ENCODE measurements around the gene CALY.

Gene CALY

DNA sequence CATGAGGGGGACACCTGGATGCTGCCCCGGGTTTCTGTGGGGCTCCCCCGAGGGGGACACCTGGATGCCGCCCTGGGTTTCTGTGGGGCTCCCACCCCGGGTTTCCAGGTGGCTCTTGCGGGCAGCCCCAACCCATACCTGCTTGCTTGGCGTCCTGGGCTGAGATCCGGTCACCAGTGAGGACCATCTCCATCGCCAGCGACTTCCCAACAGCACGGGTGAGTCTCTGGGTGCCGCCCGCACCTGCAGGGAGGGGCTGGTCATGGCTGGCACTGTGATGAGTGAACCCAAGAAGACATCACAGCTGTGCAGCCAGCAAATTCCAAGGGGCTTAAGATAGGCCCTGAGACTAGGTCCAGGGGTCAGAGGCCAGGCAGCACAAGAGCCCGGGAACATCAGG is 30.1 kb upstream of the CALY start:
- no peak for DNase-seq (ENCODE audit: low spot score)

DNA sequence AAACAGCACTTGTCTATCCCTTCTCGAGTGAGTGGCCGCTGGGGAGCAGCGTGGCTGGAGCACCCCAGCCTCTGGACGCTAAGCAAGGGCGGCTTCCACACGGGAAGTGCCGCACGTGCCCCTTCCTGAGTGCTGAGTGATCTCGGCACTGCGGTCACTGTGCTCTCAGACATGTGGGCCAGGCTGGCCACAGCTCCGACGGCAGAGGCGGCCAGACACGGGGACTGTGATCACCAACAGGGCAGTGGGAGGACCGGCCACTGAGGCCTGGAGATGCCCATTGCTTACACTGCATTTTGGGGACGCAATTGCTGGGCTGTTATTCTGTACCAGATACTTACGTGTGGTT is 29.4 kb upstream of the CALY start:
- no peak for DNase-seq (ENCODE audit: low spot score)

GRCh38 chr10:133365461-133366129 is 28.9 kb upstream of the CALY start:
- no peak for DNase-seq (ENCODE audit: low spot score)

DNA sequence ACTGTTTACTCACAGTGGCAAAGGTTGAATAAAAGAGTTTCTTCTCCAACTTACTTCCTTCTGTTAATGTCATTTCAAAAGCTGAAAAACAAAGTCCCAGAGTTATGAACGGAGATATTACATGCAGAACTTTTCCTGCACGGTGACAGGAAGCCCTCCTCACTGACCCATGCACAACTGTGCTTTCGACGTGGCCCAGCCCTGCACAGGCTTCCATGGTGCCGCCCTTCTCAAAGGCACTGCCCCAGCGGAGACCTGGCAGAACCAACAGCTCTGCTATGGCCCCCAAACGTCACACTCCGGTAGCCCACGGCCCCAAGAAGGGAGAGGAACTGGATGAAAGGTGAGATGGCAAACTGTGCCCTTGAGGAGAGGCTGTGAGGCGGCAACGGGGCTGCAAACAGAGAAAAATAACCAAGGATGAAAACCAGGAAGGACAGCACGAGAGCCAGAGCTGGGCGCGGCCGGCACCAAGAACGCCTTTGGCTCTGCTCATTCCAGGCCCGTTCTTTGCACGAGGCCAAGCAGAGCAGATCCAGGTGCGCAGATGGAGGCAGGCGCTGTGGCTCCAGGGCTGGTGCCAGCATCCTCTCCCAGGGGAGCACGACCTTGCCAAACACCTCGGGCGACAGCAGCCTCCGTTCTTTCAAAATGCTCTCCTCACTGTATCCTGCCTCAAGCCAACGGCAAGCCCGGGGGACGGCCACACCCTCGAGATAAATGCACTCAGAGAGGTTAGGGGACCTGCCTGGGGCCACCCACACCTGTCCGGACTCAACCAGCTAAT is 28.1 kb upstream of the CALY start:
- no peak for DNase-seq (ENCODE audit: low spot score)

- no peak for DNase-seq (ENCODE audit: low spot score)
Observed at GRCh38 chr10:133362846-133363245, 26.1 kb upstream of the CALY start.

DNA sequence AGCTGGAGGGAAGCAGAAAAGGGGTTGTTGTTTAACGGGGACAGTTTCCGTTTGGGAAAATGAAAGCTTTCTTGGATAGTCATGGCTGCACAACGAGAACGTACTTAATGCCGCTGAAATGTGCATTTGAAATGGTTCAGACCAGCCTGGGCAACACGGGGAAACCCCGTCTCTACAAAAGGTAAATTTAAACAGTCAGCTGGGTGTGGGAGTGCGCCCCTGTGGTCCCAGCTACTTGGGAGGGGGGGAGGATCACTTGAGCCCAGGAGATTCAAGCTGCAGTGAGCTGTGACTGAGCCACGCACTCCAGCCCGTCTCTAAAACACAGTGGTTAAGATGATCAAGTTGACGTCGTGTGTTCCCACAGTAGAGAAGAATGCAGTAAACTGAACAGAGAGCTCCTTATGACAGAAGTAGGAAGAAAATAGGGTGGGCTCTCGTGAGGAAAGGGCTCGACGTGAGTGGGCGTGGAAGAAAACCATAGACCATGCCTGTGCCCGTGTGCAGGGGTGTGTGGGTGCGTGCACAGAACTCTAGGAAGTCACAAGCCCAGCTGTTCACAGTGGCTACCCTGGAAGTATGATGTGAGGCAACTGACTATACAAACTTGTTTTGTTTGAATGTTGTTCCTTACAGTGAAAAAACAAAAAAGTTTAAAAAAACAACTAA is 25.2 kb upstream of the CALY start:
- no peak for DNase-seq (ENCODE audit: low spot score)

DNA sequence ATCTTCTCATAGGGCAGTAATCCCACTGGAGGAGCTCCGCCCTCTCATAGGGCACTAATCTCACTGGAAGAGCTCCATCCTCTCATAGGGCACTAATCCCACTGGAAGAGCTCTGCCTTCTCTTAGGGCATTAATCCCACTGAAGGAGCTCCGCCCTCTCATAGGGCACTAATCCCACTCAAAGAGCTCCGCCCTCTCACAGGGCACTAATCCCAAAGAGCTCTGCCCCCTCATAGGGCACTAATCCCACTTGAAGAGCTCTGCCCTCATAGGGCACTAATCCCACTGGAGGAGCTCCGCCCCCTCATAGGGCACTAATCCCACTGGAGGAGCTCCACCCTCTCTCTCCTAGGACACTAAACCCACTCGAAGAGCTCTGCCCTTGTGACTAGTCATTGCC is 24.5 kb upstream of the CALY start:
- DNase-seq (ENCODE audit: low spot score): no peak

DNA sequence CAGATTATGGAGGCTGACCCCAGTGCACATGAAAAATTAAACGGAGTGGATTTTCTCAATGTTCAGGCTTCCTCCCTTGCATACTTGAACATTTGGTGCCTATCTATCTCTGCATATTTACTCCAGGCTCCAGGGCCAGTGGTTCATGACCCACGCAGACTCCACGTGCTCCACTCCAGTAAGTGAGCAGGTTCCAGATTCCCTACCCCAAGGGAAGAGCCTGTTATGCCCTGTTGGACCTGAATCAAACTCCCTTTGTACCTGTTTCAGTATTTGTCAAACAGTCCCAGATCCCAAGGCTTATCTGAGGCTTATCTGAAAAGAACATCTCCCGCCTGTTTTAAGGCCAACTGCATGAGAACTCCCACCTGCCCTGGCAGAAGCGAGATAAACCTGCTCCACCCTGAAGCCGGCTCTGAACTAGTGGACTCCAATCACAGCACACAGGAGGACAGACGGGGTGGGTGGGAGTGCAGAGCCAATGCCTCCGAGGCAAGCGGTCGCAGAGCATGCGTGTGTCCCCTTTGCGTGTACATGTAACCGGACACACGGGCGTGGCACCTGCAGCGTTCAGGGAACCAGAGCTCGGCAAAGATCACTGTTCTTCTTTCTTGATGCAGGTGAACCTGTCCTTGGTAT is 23.4 kb upstream of the CALY start:
- no peak for DNase-seq (ENCODE audit: low spot score)

DNA sequence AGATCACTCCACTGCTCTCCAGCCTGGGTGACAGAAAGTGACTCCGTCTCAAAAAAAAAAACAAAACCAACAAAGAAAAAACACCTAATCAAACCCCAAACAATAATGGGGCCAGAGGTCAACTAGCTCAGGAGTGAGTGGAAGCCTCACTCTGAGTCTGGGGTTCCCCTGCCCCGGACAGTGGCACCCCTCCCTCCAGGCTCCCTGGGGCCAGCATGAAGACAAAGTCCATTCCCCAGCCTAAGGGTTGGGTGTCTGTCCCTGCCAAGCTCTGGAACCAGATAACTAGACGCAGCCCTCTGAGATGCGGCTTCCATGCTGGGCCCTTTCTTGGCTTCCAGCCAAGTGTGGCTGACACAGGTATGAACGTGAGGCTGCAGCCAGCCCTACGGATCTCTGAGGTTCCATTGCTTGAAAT is 22.9 kb upstream of the CALY start:
- DNase-seq (ENCODE audit: low spot score): no peak

GRCh38 chr10:133358925-133359310 is 22.2 kb upstream of the CALY start:
- no peak for DNase-seq (ENCODE audit: low spot score)

DNA sequence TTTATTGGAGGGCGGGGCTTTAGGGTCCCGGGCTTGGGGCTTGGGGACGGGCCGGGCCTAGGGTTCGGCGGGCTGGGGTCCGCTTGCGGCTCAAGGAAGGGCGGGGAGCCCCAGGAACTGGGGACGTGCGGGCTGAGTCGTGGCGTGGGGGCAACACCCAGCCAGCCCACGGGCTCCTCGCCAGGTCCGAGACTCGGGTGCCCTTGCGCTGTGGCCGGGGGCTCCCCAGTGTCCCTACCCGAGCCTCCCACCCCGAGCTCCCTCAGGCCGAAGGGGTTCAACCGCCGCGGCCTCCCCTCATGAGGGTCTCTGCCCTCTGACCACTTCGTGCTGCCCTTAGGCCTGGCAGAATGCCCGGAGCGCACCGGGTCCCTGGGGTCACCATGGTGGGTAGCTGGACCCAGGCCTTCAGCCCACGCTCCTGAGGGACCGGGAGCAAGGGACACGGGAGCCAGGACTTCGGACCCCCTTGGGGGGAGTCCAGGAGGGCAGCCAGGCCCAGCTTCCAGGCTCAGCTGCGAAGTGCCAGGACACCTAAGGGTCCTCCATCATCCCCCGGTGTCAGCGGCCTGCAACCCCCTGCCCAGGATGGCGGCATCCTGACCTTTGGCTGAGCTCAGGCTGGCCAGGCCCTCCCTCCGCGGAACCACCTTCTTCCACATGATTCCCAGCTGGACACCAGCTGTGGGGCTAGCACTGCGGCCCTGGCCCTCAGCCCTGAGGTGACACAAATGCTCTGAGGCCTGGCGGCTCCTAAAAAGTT is 21.6 kb upstream of the CALY start:
- DNase-seq (ENCODE audit: low spot score): no peak

GRCh38 chr10:133357285-133358161 is 20.8 kb upstream of the CALY start, which contains the start of gene FUOM:
Gene FUOM (minus strand): TSS chr10:133358019. CDS start chr10:133358007, 12 bp downstream.
- peak; percentile 84 for DNase-seq (ENCODE audit: low spot score)

DNA sequence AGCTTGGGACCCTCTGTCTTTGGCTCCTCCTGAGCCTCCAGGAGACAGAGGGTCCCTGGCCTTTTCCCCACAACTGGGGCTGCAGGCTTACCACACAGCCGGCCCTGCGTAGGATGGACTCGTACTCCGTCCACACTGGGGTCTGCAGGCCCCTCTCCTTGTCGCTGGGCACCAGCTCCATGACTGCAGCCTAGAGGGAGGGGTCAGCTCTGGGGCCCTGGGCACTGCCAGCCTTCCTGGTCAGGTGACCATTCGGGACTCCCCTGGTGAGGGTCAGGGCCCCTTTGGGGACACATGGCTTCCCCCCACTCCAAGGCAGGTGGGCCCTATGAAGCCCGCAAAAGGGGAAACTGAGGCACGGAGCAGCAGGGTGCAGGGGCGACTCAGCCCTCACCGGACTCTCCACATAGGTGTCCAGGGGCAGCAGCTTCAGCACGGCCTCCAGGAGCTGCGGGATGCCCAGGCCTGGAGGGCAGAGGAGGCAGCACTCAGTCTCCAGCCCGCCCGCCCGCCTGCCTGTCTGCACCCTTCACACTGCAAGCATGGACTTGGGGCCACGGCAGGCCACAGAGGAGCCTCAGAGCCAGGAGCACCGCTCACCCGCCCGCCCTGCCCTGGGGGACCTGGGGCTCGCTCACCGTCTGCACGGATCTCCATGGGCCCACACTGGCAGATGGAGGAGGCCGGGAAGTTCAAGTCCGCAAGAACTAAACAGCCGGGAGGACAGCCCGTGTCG is 20.0 kb upstream of the CALY start:
- no peak for DNase-seq (ENCODE audit: low spot score)

DNA sequence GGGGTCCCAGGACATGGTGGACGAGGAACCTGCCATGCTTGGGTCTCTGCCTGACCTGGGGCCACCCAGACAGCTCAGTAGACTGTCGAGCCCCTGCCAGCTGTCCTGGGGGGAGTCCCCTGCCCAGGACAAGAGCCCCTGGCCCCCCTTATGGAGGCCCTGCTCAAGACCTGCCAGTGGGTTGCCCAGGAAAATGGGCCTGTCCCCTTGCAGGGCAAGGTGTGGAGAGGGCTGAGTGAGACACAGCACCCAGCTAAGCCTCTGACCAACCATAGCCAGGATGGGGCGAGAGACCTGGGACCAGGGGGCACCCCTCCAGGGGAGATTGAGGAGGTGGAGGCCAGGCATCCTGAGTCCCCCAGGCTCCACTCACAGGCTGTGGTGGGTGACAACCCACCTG is 19.3 kb upstream of the CALY start:
- no peak for DNase-seq (ENCODE audit: low spot score)

GRCh38 chr10:133355266-133355665 is 18.6 kb upstream of the CALY start:
- no peak for DNase-seq (ENCODE audit: low spot score)

- no peak for DNase-seq (ENCODE audit: low spot score)
Observed at GRCh38 chr10:133354672-133355240, 18.1 kb upstream of the CALY start.

DNA sequence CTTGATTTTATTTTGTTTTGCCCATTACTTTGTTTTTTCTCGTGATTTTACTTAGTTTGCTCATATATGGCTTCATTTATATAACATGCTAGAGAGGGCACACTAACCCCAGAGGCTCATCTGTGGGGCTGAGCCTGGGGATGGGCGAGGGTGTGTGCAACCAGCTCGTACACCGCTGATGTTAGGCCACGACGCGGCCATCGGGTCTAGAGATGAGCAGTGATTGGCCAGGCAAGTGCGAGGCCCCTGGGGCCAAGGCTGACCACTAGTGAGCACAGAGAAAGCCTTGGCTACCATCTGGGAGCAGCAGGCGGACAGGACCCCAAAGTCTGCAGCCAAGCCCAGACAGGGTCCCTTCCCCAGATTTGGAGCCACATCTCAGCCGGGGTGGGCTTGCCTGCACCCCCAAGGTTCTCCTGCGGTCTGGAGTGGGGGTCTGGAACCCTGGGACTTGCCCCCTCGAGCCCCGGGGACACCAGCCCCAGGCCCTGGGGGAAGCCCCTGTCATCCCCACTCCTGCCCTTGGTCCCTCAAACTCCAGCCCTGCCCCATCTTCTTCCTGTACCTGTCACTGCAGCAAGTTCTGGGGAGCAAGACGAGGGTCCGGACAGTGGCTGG is 17.4 kb upstream of the CALY start:
- DNase-seq (ENCODE audit: low spot score): no peak

- no peak for DNase-seq (ENCODE audit: low spot score)
Observed at GRCh38 chr10:133353202-133353959, 16.7 kb upstream of the CALY start.

All from ecto neural progenitor cell (in vitro differentiated cells).